Chondrocyte (in vitro differentiated cells): Measurements from ENCODE around the gene KRT7. TPM values are rescaled to one million over a fixed set of nuclear protein-coding genes. Genes with fewer than 3 reads are reported as not detected.

Experiments
- DNase-seq: peaks from one replicate; pipeline ENCODE4 v3.0.0; 2021; ENCODE audit warnings: mixed read lengths, low spot score
- H3K27ac Mint-ChIP-seq: one replicate; pipeline ENCODE4 v1.8.0; 2021; ENCODE audit warnings: mild to moderate bottlenecking, moderate library complexity, mixed read lengths; ENCODE audit not compliant: unreplicated experiment
- H3K27me3 Mint-ChIP-seq: 2 replicates; pipeline ENCODE4 v1.8.0; 2021; ENCODE audit warnings: low read depth, mixed read lengths
- H3K36me3 Mint-ChIP-seq: 2 replicates; pipeline ENCODE4 v1.8.0; 2021; ENCODE audit warnings: low read depth, mixed read lengths
- H3K4me1 Mint-ChIP-seq: 2 replicates; pipeline ENCODE4 v1.8.0; 2021; ENCODE audit warnings: low read depth, mild to moderate bottlenecking, mixed read lengths
- H3K4me3 Mint-ChIP-seq: one replicate; pipeline ENCODE4 v1.8.0; 2021; ENCODE audit warnings: mild to moderate bottlenecking, moderate library complexity, mixed read lengths; ENCODE audit not compliant: unreplicated experiment
- H3K9me3 Mint-ChIP-seq: 2 replicates; pipeline ENCODE4 v1.8.0; 2021; ENCODE audit warnings: low read depth, mixed read lengths
- total RNA-seq: library from RNA; stranded (reverse); gene quantifications from 3 replicates; pipeline ENCODE4 v1.2.1, GENCODE V29; 2021
- TF ChIP-seq, protein P1 (sequence below): fragments of 200-600 bp; sonication (generic); IDR thresholded peaks from 2 replicates; pipeline ENCODE4 v1.5.0; 2021; ENCODE audit warnings: antibody characterized with exemption, mild to moderate bottlenecking, moderate library complexity

KRT7 gene
- total RNA-seq, 1 donor from 2014 or later: 266 TPM

DNA sequence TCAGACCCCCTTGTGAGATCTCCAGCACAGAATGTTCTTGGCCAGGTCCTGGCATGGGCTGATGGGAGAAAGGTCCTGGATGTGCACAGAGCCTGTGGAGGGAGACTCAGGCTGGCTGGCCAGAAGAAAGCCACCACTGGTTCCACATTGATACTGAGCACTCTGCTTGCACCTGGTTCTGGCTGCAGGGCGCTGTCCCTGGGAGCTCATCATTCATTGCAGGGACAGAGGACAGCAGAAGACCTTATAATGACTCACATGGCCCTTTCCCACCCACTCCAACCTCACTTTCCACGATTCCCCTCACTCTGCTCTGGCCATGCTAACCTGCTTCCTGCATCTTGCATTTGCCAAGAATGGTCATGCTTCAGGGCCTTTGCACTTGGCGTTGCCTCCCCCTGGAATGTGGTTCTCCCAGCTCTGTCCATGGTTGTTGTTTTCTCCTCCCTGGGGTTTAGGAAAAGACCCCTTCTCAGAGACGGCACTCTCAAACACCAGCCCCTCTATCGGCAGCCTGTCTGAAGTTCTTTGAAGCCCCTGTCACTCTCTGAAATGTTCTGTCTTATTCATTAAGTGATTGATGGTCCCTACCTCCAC is 10.3 kb downstream of the KRT7 start:
- peak overlapping the region; percentile 93 for H3K27ac Mint-ChIP-seq
- no peaks in the 10 kb centered on the region for H3K36me3 Mint-ChIP-seq

DNA sequence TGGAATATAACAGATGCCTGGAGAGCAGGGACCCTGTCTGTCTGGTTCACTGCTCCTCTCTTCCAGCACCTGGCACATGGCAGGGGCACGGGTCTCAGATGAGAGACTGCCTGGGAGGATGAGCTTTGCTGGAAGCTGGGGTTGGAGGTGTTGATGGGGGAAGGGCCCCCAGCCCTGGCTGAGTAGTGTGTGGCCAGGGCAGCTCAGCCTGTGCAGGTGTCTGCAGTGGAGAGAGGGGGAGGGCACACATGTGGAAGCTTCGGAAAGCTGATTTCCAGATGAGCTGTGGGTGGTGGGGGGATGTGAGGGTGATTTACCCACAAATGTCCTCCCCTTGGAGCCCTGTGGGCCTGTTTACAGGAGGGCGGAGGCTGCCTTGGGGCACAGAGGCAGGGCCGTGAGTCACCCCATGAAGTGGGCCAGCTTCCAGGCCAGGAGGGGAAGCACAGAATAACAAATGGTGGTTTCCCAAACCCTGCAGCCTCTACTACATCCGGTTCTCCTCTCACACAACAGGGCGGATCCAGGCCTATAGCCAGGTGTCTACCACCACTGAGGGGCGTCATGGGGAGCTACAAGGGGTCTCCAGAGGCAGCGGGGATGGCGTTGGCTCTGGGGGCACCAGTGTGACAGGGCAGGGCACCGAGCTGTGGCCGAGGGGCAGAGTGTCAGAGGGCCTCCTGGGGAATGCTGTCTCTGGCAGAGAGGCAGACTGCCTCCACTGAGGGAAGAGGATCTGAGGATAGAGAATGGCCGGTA is 11.0 kb downstream of the KRT7 start:
- no peaks in the 10 kb centered on the region for H3K27me3 Mint-ChIP-seq
- peak overlapping the region; percentile 35 for H3K4me3 Mint-ChIP-seq
- no peak for DNase-seq
- H3K9me3 Mint-ChIP-seq: no peaks in the 10 kb centered on the region
- H3K36me3 Mint-ChIP-seq: no peaks in the 10 kb centered on the region
- TF ChIP-seq, protein P1, sequence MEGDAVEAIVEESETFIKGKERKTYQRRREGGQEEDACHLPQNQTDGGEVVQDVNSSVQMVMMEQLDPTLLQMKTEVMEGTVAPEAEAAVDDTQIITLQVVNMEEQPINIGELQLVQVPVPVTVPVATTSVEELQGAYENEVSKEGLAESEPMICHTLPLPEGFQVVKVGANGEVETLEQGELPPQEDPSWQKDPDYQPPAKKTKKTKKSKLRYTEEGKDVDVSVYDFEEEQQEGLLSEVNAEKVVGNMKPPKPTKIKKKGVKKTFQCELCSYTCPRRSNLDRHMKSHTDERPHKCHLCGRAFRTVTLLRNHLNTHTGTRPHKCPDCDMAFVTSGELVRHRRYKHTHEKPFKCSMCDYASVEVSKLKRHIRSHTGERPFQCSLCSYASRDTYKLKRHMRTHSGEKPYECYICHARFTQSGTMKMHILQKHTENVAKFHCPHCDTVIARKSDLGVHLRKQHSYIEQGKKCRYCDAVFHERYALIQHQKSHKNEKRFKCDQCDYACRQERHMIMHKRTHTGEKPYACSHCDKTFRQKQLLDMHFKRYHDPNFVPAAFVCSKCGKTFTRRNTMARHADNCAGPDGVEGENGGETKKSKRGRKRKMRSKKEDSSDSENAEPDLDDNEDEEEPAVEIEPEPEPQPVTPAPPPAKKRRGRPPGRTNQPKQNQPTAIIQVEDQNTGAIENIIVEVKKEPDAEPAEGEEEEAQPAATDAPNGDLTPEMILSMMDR: no peak
- H3K4me1 Mint-ChIP-seq: peaks cover 80% of the 10 kb centered on the region
- peak overlapping the region; percentile 93 for H3K27ac Mint-ChIP-seq

More for the DNA sequence above, 10.3 kb downstream of the KRT7 start:
- TF ChIP-seq, protein P1: no peak
- no peak overlapping the region for H3K4me3 Mint-ChIP-seq
- H3K9me3 Mint-ChIP-seq: no peaks in the 10 kb centered on the region
- DNase-seq: no peak
- no peaks in the 10 kb centered on the region for H3K27me3 Mint-ChIP-seq
- peaks cover 76% of the 10 kb centered on the region for H3K4me1 Mint-ChIP-seq

DNA sequence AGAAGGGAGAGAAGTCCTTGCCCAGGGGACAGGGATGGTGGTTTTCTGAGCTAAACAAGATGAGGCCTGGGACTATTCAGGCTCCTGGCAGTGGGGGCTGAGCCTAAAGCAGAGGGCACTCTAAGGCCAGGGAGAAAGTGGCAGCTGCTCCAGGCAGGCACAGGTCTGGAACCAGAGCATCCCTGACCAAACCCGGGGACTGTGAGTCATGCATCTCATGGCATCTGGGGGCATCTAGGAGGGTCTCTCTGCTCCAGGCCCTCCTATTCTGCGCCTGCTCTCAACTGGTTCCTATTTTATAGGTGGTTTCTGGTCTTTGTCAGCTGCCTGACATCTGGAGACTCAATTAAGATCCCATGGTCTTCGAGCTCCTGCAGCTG is 11.6 kb downstream of the KRT7 start:
- peak overlapping the region; percentile 35 for H3K4me3 Mint-ChIP-seq
- TF ChIP-seq, protein P1: no peak
- no peaks in the 10 kb centered on the region for H3K36me3 Mint-ChIP-seq
- no peak for DNase-seq
- H3K4me1 Mint-ChIP-seq: peaks cover 82% of the 10 kb centered on the region
- no peaks in the 10 kb centered on the region for H3K27me3 Mint-ChIP-seq
- H3K27ac Mint-ChIP-seq: peak overlapping the region; percentile 93
- H3K9me3 Mint-ChIP-seq: no peaks in the 10 kb centered on the region

DNA sequence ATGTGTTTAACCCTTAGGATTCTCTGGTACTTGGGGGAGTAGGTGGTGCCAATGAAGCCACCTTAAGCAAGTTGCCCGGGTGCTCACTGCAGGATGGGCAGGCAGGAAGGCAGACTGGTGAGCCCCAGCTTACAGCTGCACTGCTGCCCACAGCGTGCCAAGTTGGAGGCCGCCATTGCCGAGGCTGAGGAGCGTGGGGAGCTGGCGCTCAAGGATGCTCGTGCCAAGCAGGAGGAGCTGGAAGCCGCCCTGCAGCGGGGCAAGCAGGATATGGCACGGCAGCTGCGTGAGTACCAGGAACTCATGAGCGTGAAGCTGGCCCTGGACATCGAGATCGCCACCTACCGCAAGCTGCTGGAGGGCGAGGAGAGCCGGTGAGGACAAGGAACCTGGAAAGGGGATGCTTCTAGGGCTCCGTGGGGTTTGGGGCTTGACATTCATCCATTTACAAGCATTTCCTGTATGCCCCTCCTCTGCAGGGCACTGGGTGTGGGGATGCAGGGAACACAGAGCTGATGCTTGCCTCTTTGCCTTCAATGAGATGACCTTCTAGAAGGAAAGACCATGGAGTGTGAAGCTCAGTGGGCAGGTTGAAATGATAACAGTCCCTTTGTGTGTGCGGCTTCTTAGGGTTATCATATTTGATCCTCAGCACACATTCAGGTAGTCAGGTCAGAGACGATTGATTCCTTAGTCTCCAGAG is 12.4 kb downstream of the KRT7 start:
- Mint-ChIP-seq H3K36me3 (no peaks in the 10 kb centered on the region), H3K4me3 (no peak overlapping the region), H3K4me1 (peaks cover 87% of the 10 kb centered on the region)

More for the DNA sequence above, 12.4 kb downstream of the KRT7 start:
- TF ChIP-seq, protein P1: no peak
- no peak for DNase-seq
- Mint-ChIP-seq H3K9me3 (no peaks in the 10 kb centered on the region), H3K27me3 (no peaks in the 10 kb centered on the region), H3K27ac (peak overlapping the region; percentile 92)
